Activated CD4-positive, alpha-beta T cell treated with anti-CD3 and anti-CD28 coated beads, Interleukin-2, Interleukin-4, amounts not matched to agents 100 ng/mL and 50 ng/mL, durations not matched to agents 16 hours and 8 hours (primary cell): ENCODE results near the gene HTR3E.

ENCODE experiments used
- DNase-seq: peaks from one replicate; pipeline ENCODE4 v3.0.0-alpha.2; 2020; ENCODE audit warnings: low spot score

The HTR3E gene

GRCh38 chr3:184155644-184156521 lies 59.0 kb downstream of the HTR3E start:
- DNase-seq, result peak; percentile 20

GRCh38 chr3:184156522-184156955 lies 59.7 kb downstream of the HTR3E start:
- no peak for DNase-seq
